ENCODE results near the gene PRICKLE3. TPM values are rescaled to one million over a fixed set of nuclear protein-coding genes. Genes with fewer than 3 reads are reported as not detected.
"Not testable (repeated sequence)": the region's sequence is repeated elsewhere in the genome, so short reads cannot be mapped to it uniquely, and the experiment has no call there.

Gene PRICKLE3
- total RNA-seq, 2 donors from 2014 or later = 22.8 to 27.3 TPM

- Mint-ChIP-seq H3K9me3 (no peaks in the 10 kb centered on the region), H3K27ac (peak overlapping the region; percentile 96 to 98), H3K36me3 (no peaks in the 10 kb centered on the region)
- peak; percentile 89 to 92 for ATAC-seq
- DNase-seq (ENCODE audit: low spot score in 2 of 2) = peak; percentile 82 to 85
These were observed 30.0 kb downstream of the PRICKLE3 start for GRCh38 chrX:49155900-49156837.

DNA sequence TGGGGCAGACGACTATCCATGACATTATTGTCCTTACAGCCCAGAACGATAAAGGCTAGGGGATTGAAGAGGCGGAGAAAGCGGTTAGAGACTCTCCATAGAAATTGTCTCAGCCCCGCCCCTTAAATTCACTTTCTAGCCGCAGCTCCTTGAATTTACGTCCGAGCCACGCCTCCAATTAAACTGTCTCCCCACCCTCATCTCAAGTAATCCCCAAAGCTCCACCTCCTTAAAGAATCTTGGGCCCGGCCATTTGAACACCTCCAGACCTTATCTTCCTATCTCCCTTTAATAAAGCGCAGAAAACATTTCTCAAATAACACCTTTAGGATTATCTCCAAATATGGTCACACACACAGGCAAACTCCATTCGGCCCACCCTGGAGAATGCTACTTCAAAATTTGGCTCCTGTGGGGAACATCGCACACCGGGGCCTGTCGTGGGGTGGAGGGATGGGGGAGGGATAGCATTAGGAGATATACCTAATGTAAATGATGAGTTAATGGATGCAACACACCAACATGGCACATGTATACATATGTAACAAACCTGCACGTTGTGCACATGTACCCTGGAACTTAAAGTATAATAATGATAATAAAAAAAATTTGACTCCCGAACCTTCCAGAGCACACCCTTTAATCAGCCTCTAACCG is 30.8 kb downstream of the PRICKLE3 start:
- Mint-ChIP-seq H3K27ac (peak overlapping the region; percentile 96 to 98), H3K36me3 (no peaks in the 10 kb centered on the region), H3K9me3 (no peaks in the 10 kb centered on the region)
- DNase-seq (ENCODE audit: low spot score in 2 of 2) (peak in 1 of 2 donors; percentile 15), ATAC-seq (peak; percentile 41 to 62)

DNA sequence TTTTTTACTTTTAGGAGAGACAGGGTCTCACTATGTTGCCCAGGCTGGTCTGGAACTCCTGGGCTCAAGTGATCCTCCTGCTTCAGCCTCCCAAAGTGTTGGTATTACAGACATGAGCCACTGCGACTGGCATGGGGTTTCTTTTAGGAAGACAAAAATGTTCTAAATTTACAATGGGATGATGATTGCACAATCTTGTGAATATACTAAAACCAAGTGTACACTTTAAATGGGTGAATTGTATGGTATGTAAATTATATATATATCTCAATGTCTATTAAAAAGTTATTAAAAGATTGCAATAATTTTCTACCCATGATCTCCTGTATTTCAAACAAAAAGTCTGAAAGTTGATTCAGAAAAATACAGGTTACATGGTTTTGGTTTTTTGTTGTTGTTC is 32.7 kb downstream of the PRICKLE3 start:
- no peak for ATAC-seq
- H3K9me3 Mint-ChIP-seq = no peaks in the 10 kb centered on the region
- no peak for DNase-seq (ENCODE audit: low spot score in 2 of 2)
- H3K27ac Mint-ChIP-seq = no peak overlapping the region
- no peaks in the 10 kb centered on the region for H3K36me3 Mint-ChIP-seq

DNA sequence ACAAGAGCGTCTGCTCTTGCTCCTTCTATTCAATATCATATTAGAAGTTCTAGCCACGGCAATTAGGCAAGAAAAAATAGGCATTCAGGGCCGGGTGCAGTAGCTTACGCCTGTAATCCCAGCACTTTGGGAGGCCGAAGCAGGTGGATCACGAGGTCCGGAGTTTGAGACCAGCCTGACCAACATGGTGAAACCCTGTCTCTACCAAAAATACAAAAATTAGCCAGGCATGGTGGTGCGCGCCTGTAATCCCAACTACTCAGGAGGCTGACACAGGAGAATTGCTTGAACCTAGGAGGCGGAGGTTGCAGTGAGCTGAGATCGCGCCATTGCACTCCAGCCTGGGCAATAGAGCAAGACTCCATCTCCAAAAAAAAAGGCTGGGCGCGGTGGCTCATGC is 36.9 kb downstream of the PRICKLE3 start:
- ATAC-seq; DNase-seq (ENCODE audit: low spot score in 2 of 2); H3K9me3 Mint-ChIP-seq; H3K27ac Mint-ChIP-seq; H3K36me3 Mint-ChIP-seq: not testable (repeated sequence)

DNA sequence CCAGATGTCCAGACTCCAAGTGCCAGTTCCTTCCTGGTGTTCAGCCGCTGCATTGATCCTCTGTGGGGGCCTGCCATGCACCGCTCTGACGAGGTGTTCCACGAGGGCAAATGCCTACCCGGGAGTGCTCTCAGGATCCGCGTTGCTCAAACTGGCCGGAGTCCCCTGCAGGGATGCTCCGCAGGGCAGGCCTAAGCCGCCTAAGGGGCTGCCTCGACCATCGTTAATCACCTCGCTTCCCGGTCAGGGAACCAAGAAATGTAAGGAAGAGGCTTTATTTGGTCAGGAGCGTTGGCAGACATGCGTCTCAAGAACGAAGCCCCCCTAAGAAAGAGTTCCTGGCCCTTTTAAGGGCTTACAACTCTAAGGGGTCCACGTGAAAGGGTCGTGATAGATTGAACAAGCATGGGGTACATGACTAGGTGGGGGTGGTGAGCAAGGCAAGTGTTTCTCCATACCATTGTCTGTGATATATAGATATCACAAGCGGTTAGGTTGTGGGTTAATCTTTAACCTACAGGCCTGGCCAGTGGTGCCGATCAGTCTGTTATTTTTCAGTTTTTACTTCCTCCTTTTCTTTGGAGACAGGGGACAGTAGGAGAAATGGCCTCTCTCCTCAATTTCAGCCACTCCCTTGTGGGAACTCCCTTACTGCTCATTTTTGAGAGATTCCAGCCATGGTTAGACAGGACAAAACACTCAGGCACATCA is 37.6 kb downstream of the PRICKLE3 start:
- DNase-seq (ENCODE audit: low spot score in 2 of 2); ATAC-seq; H3K27ac Mint-ChIP-seq; H3K36me3 Mint-ChIP-seq; H3K9me3 Mint-ChIP-seq: not testable (repeated sequence)

- Mint-ChIP-seq H3K9me3 (no peaks in the 10 kb centered on the region), H3K36me3 (no peaks in the 10 kb centered on the region), H3K27ac (no peak overlapping the region)
- ATAC-seq (no peak), DNase-seq (ENCODE audit: low spot score in 2 of 2) (no peak)
These were observed 38.2 kb downstream of the PRICKLE3 start for GRCh38 chrX:49147936-49148335.

GRCh38 chrX:49147282-49147681 is 38.9 kb downstream of the PRICKLE3 start:
- ATAC-seq (no peak), DNase-seq (ENCODE audit: low spot score in 2 of 2) (no peak)
- no peaks in the 10 kb centered on the region for H3K9me3 Mint-ChIP-seq
- no peaks in the 10 kb centered on the region for H3K36me3 Mint-ChIP-seq
- no peak overlapping the region for H3K27ac Mint-ChIP-seq

DNA sequence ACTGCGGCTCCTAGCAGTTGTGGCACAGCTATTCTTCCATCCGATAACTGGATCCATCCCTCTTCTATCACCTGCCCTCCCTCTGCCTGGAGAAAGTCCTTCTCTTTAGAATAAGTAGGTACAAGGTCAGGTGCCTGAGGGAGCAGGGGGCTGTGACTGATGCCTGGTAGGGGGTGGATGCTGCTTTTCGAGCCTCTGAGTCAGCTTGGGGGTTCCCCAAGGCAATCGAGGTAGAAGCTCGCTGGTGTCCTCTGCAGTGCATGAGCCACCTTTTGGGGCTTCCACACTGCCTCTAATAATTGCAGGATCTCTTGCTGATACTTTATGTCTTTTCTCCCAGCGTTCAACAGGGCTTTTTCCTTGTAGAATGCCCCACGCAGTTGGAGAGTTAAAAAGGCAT is 43.0 kb downstream of the PRICKLE3 start:
- not testable (repeated sequence) for DNase-seq (ENCODE audit: low spot score in 2 of 2)

DNA sequence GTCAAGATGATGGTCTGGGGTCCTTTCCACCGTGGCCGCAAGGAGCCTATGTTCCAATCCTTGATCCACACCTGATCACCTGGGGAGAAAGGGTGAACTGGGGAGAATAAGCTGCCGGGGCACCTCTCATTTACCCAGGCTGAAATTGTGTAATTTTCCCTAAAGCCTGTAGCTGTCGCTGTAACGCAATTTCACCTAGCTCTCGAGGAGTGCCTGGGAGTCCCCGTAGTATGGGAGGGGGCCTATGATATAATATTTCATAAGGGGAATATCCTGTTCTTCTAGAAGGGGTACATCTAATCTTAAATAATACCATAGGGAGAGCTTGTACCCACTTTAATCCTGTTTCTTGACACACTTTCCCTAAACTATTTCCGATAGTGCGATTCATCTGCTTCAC is 43.9 kb downstream of the PRICKLE3 start:
- not testable (repeated sequence) for ATAC-seq; DNase-seq (ENCODE audit: low spot score in 2 of 2); H3K9me3 Mint-ChIP-seq; H3K27ac Mint-ChIP-seq
- H3K36me3 Mint-ChIP-seq = peaks cover 0 to 11% of the 10 kb centered on the region in 2 donors

More for the DNA sequence above, 43.0 kb downstream of the PRICKLE3 start:
- H3K9me3 Mint-ChIP-seq, H3K27ac Mint-ChIP-seq: not testable (repeated sequence)
- ATAC-seq = peak in 1 of 2 donors; percentile 53
- peaks cover 0 to 11% of the 10 kb centered on the region in 2 donors for H3K36me3 Mint-ChIP-seq

DNA sequence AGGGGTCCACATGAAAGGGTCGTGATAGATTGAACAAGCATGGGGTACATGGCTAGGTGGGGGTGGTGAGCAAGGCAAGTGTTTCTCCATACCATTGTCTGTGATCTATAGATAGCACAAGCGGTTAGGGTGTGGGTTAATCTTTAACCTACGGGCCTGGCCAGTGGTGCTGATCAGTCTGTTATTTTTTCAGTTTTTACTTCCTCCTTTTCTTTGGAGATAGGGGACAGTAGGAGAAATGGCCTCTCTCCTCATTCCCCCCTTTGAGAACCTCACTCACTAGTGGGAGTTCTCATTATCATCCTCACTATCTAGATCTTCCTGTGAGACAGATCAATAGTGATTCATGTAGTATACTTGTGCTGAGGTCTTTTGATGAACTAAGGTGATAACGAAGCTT is 46.5 kb downstream of the PRICKLE3 start:
- Mint-ChIP-seq H3K27ac (no peak overlapping the region), H3K9me3 (no peaks in the 10 kb centered on the region), H3K36me3 (peaks cover 0 to 11% of the 10 kb centered on the region in 2 donors)
- no peak for ATAC-seq
- DNase-seq (ENCODE audit: low spot score in 2 of 2) = no peak

DNA sequence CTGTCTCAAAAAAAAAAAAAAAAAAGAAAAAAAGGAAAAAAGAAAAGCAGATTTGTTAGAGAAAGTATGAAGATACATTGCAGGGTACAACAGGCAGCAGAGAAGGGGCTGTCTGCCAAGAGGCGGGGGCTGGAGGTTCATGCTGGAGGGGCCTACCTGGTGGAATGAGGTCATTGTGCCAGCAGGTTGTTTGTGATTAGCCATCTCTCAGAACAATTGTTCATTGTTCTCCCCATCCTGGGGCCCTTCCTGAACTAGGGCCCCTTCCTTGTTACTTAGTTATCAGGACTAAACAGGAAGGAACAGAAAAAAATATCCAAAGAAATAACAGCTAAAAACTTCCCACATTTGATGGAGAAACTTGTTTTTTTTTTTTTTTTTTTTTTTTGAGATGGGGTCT is 48.7 kb downstream of the PRICKLE3 start:
- ATAC-seq = no peak
- H3K9me3 Mint-ChIP-seq = no peaks in the 10 kb centered on the region
- H3K27ac Mint-ChIP-seq = no peak overlapping the region
- peaks cover 0 to 11% of the 10 kb centered on the region in 2 donors for H3K36me3 Mint-ChIP-seq
- no peak for DNase-seq (ENCODE audit: low spot score in 2 of 2)

DNA sequence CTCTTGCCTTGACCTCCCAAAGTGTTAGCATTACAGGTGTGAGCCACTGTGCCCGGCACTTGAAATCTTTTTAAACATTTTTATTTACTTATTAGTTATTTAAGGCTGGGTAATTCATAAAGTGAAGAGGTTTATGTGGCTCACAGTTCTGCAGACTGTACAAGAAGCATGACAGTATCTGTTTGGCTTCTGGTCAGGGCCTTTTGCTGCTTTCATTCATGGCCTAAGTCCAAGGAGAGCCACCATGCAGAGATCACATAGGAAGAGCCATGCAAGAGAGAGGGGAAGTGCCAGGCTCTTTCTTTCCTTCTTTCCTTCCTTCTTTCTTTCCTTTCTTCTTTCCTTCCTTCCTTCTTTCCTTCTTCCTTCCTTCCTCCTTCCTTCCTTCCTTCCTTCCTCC is 52.4 kb downstream of the PRICKLE3 start:
- H3K36me3 Mint-ChIP-seq = no peaks in the 10 kb centered on the region
- DNase-seq (ENCODE audit: low spot score in 2 of 2) (no peak), ATAC-seq (no peak)
- no peak overlapping the region for H3K27ac Mint-ChIP-seq
- H3K9me3 Mint-ChIP-seq = no peaks in the 10 kb centered on the region

GRCh38 chrX:49132275-49132674 is 53.9 kb downstream of the PRICKLE3 start:
- H3K27ac Mint-ChIP-seq; DNase-seq (ENCODE audit: low spot score in 2 of 2); H3K36me3 Mint-ChIP-seq; ATAC-seq; H3K9me3 Mint-ChIP-seq: not testable (repeated sequence)

DNA sequence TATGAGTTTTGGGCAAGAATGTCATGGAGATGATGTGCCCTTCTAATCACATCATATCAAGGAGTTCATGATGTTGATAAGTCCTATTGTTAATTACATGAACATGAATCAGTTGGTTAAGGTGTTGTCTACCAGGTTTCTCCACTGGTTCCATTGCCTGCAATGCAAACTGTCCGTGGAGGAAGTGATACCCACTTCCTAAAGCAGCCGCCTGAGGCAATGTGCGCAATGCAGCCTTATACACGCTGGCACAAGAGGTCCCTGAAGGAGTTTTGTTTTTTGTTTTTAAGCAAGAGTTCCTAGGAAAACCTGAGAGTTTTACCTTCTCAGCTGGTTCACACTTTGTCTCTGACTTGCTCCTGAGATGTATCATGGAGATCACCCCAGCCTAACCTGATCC is 56.7 kb downstream of the PRICKLE3 start:
- Mint-ChIP-seq H3K27ac (no peak overlapping the region), H3K9me3 (no peaks in the 10 kb centered on the region), H3K36me3 (no peaks in the 10 kb centered on the region)
- ATAC-seq (no peak), DNase-seq (ENCODE audit: low spot score in 2 of 2) (no peak)

DNA sequence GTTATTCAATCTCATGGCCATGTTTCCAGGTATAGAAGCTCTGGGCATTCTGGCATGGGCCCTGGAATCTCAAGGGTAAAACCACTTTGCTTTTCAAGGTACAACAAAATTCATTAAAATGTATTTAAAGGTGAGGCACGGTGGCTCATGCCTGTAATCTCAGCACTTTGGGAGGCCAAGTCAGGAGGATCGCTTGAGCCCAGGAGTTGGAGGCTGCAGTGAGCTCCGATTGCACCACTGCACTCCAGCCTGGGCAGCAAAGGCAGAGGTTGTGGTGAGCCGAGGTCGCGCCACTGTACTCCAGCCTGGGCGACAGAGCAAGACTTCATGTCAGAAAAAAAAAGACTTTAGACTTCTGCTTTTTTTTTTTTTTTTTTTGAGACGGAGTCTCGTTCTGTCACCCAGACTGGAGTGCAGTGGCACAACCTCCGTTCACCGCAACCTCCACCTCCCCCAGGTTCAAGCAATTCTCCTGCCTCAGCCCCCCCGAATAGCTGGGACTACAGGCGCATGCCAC is 58.4 kb downstream of the PRICKLE3 start:
- not testable (repeated sequence) for DNase-seq (ENCODE audit: low spot score in 2 of 2); H3K9me3 Mint-ChIP-seq; ATAC-seq; H3K27ac Mint-ChIP-seq; H3K36me3 Mint-ChIP-seq

All from activated naive CD4-positive, alpha-beta T cell treated with anti-CD3 and anti-CD28 coated beads, Interleukin-2, amount 50 U/mL, for 72 hours (primary cell).